MM.1S (cell line): ENCODE data around the gene CRIP2.
A peak's percentile ranks its signal among the peaks of the same experiment; 100 is the strongest.

Source experiments
- DNase-seq: peaks from one replicate; pipeline ENCODE4 v3.0.0-alpha.2; 2015
- H2AFZ ChIP-seq: fragments of 300-600 bp; sonication (generic); 2 replicates; pipeline ENCODE4 v1.6.0; 2016; ENCODE audit warnings: antibody characterized with exemption, low read length
- H3F3A ChIP-seq: fragments of 300-600 bp; sonication (generic); 2 replicates; pipeline ENCODE4 v1.6.1; 2016; ENCODE audit warnings: mild to moderate bottlenecking, antibody characterized with exemption, low read length, moderate library complexity, mixed read lengths; ENCODE audit not compliant: insufficient read depth
- H3K27ac ChIP-seq: fragments of 300-600 bp; sonication (generic); 2 replicates; pipeline ENCODE4 v1.5.1; 2016; ENCODE audit warnings: mild to moderate bottlenecking, low read length
- H3K27me3 ChIP-seq: fragments of 300-600 bp; sonication (generic); replicated peaks from 2 replicates; pipeline ENCODE4 v1.6.0; 2016; ENCODE audit warnings: low read length; ENCODE audit not compliant: insufficient read depth
- H3K36me3 ChIP-seq: fragments of 300-600 bp; sonication (generic); replicated peaks from 2 replicates; pipeline ENCODE4 v1.6.1; 2016; ENCODE audit warnings: mild to moderate bottlenecking, low read length, mixed read lengths; ENCODE audit not compliant: insufficient read depth
- H3K4me1 ChIP-seq: fragments of 300-600 bp; sonication (generic); 2 replicates; pipeline ENCODE4 v1.6.1; 2016; ENCODE audit warnings: low read length, mixed read lengths
- H3K4me2 ChIP-seq: fragments of 300-600 bp; sonication (generic); 2 replicates; pipeline ENCODE4 v1.6.0; 2016; ENCODE audit warnings: low read depth, low read length
- H3K4me3 ChIP-seq: fragments of 300-600 bp; sonication (generic); 2 replicates; pipeline ENCODE4 v1.5.1; 2016; ENCODE audit warnings: low read length, mixed read lengths
- H3K79me2 ChIP-seq: fragments of 300-600 bp; sonication (generic); 2 replicates; pipeline ENCODE4 v1.6.1; 2016; ENCODE audit warnings: mixed run types, low read length, mixed read lengths
- H3K9ac ChIP-seq: fragments of 300-600 bp; sonication (generic); 2 replicates; pipeline ENCODE4 v1.6.1; 2016; ENCODE audit warnings: low read length, mixed read lengths
- H3K9me2 ChIP-seq: fragments of 300-600 bp; sonication (generic); replicated peaks from 2 replicates; pipeline ENCODE4 v1.6.1; 2016; ENCODE audit warnings: mild to moderate bottlenecking, low read length, mixed read lengths; ENCODE audit not compliant: insufficient read depth
- H3K9me3 ChIP-seq: fragments of 300-600 bp; sonication (generic); replicated peaks from 2 replicates; pipeline ENCODE4 v1.6.1; 2016; ENCODE audit warnings: mild to moderate bottlenecking, low read length, mixed read lengths; ENCODE audit not compliant: insufficient read depth
- H4K20me1 ChIP-seq: fragments of 300-600 bp; sonication (generic); 2 replicates; pipeline ENCODE4 v1.6.1; 2016; ENCODE audit warnings: mild to moderate bottlenecking, low read length, moderate library complexity, mixed read lengths; ENCODE audit not compliant: insufficient read depth
- EZH2 ChIP-seq: fragments of 300-600 bp; sonication (generic); optimal IDR thresholded peaks from 2 replicates; pipeline ENCODE3; 2017; ENCODE audit warnings: low read depth, mild to moderate bottlenecking, antibody characterized with exemption, low read length, mixed read lengths
- EZH2phosphoT487 ChIP-seq: fragments of 300-600 bp; sonication (generic); IDR thresholded peaks from 2 replicates; pipeline ENCODE4 v1.6.1; 2018; ENCODE audit warnings: antibody characterized with exemption, low read length
- TF ChIP-seq, protein P1 (sequence below): fragments of 300-600 bp; sonication (generic); IDR thresholded peaks from 2 replicates; pipeline ENCODE4 v1.5.1; 2016; ENCODE audit warnings: antibody characterized with exemption, low read length, mixed read lengths

The CRIP2 gene

DNA sequence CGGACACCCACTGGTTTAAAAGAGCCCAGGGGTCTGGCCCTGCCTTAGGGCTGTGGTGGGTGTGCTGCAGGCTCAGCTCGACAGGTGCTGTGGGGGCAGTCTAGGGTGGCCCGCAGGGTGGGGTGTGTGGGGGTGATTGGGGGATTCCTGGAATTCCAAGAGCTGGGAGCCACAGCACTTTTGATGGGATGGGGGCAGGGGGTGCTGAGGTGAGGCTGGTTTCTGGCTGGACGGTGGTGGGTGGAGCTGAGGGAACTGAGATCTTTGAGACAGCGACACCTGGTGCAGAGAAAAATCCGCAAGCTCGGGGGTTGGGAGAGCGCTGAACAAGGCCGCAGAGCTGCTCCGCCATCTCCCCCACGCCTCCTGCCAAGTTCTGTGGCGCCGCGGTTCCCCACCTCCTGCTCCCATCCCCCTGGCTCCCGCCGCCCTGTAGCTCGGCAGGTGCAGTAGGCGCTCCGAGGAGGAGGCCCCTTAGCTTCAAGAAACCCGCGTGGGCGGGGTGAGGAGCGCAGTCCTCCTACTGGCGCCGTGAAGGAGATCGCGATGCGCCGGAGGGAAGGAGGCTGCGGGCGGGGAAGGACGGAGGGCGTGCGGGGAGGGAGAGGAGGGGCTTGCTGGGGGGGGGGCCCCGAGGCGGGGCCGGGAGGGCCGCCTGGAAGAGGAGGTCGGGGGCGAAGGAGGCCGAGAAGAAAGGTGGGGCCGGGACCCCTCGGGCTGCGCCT lies 15.1 kb downstream of the CRIP2 start:
- H3K4me3 ChIP-seq = peak overlapping the region; percentile 87
- no peaks in the 10 kb centered on the region for H3K9me3 ChIP-seq
- peak overlapping the region; percentile 92 for H3K27ac ChIP-seq
- H3K4me1 ChIP-seq = peaks cover 17% of the 10 kb centered on the region
- H3K9me2 ChIP-seq = no peaks in the 10 kb centered on the region
- H3K79me2 ChIP-seq = peaks cover 29% of the 10 kb centered on the region
- TF ChIP-seq, protein P1, sequence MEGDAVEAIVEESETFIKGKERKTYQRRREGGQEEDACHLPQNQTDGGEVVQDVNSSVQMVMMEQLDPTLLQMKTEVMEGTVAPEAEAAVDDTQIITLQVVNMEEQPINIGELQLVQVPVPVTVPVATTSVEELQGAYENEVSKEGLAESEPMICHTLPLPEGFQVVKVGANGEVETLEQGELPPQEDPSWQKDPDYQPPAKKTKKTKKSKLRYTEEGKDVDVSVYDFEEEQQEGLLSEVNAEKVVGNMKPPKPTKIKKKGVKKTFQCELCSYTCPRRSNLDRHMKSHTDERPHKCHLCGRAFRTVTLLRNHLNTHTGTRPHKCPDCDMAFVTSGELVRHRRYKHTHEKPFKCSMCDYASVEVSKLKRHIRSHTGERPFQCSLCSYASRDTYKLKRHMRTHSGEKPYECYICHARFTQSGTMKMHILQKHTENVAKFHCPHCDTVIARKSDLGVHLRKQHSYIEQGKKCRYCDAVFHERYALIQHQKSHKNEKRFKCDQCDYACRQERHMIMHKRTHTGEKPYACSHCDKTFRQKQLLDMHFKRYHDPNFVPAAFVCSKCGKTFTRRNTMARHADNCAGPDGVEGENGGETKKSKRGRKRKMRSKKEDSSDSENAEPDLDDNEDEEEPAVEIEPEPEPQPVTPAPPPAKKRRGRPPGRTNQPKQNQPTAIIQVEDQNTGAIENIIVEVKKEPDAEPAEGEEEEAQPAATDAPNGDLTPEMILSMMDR = peak; percentile 62
- no peak for TF ChIP-seq EZH2phosphoT487
- H3K4me2 ChIP-seq = peak overlapping the region; percentile 98
- DNase-seq = peak; percentile 90
- H4K20me1 ChIP-seq = 0 out of 2 replicates have a peak, but pooled peaks cover 4% of the 10 kb centered on the region
- peaks cover 10% of the 10 kb centered on the region; the same call in 1 of the 2 replicates for H3K27me3 ChIP-seq
- peak overlapping the region; percentile 97 for H3K9ac ChIP-seq
- peaks cover 8% of the 10 kb centered on the region; the same call in 1 of the 2 replicates for H3F3A ChIP-seq
- no peaks in the 10 kb centered on the region for H3K36me3 ChIP-seq
- peak overlapping the region; percentile 76 for H2AFZ ChIP-seq

DNA sequence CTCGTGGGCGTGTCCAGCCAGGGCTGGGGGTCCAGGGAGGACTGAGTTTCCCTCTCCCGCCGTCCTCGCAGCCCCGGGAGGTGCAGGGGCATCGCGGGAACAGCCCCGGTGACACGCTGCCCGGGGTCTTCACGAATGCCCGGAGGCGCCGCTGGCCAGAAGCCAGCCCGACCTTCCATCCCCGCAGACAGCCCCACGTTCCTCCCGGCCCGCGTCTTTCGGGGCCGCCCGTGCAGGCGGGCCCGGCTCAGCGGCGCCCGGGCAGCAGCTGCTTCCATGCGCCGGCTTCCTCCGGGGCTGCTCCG lies 15.6 kb downstream of the CRIP2 start:
- TF ChIP-seq EZH2 (no peak), EZH2phosphoT487 (no peak)
- TF ChIP-seq, protein P1 = no peak
- Histone ChIP-seq H3K4me3 (peak overlapping the region; percentile 87), H3K9me2 (no peaks in the 10 kb centered on the region), H3K9me3 (no peaks in the 10 kb centered on the region), H4K20me1 (0 out of 2 replicates have a peak, but pooled peaks cover 4% of the 10 kb centered on the region), H3K36me3 (no peaks in the 10 kb centered on the region), H2AFZ (peak overlapping the region; percentile 76; the same call in 1 of the 2 replicates), H3K9ac (peak overlapping the region; percentile 97), H3K27ac (peak overlapping the region; percentile 92), H3K79me2 (peaks cover 29% of the 10 kb centered on the region), H3K4me1 (peaks cover 17% of the 10 kb centered on the region), H3F3A (peaks cover 8% of the 10 kb centered on the region; the same call in 1 of the 2 replicates), H3K4me2 (peak overlapping the region; percentile 98), H3K27me3 (peaks cover 10% of the 10 kb centered on the region; the same call in 1 of the 2 replicates)
- DNase-seq = no peak

DNA sequence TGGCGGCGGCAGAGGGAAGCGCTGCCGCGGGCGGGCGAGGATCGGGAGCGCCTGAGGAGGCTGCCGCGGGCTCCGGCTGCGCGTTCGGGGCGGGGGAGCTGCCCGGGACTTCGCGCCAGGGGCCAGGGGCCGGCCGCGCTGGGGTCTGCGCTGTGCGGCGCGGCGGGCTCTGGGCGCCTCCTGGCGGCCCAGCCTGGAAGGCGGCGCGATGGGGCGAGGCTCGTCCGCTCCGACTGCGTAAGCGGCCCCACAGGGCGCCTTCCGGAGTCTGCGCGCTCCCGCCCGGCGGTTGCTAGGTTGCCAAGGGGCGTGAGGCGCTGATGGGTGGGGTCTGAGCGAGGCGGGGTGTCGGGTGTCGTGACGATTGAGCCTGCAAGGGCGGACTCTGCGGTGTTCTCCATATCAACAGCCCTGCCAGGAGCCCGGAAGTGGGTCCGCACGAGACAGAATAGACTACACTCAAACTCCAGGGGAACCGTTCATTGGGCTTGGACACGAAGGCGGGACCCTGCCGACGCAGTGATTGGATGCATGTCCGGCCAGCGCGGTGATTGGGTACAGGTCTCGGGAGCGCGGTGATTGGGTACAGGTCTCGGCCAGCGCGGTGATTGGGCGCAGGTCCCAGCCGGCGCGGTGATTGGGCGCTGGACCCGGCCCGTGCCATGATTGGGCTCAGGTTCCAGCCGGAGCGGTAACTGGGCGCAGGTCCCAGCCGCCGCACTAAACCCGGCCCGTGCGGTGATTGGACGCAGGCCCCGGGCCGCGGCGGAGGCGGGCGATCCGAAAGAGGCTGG lies 16.1 kb downstream of the CRIP2 start, which contains the start of gene TEDC1:
Gene TEDC1 (plus strand): TSS at position 675 of the 794 bp plus-strand sequence. CDS start 130 bp downstream, outside the sequence.
- H3K9ac ChIP-seq = peak within 1 kb of the TSS; percentile 97
- TF ChIP-seq EZH2phosphoT487 (no peak), EZH2 (no peak)
- TF ChIP-seq, protein P1 = peak; percentile 58
- peak within 1 kb of the TSS; percentile 90 for H3K4me3 ChIP-seq
- 0 out of 2 replicates have a peak, but pooled peaks cover 4% of the 10 kb centered on the region for H4K20me1 ChIP-seq
- H3K4me1 ChIP-seq = peaks cover 17% of the 10 kb centered on the region
- H3K4me2 ChIP-seq = peak within 1 kb of the TSS; percentile 98
- no peaks in the 10 kb centered on the region for H3K9me3 ChIP-seq
- H3K27me3 ChIP-seq = peaks cover 7% of the 10 kb centered on the region; the same call in 1 of the 2 replicates
- no peaks in the 10 kb centered on the region for H3K36me3 ChIP-seq
- DNase-seq = peak; percentile 100
- H2AFZ ChIP-seq = peak within 1 kb of the TSS; percentile 76
- peaks cover 29% of the 10 kb centered on the region for H3K79me2 ChIP-seq
- no peaks in the 10 kb centered on the region for H3K9me2 ChIP-seq
- peak within 1 kb of the TSS; percentile 92 for H3K27ac ChIP-seq
- H3F3A ChIP-seq = peaks cover 8% of the 10 kb centered on the region; the same call in 1 of the 2 replicates
